Smooth muscle cell (in vitro differentiated cells): Measurements from ENCODE around the gene ASIC1. TPM values are rescaled to one million over a fixed set of nuclear protein-coding genes. Genes with fewer than 3 reads are reported as not detected.
"Not testable (repeated sequence)": the region's sequence is repeated elsewhere in the genome, so short reads cannot be mapped to it uniquely, and the experiment has no call there.

Experiments used
- DNase-seq: peaks from one replicate; lab custom pipeline; 2025; ENCODE audit not compliant: unreplicated experiment; lab: John Stamatoyannopoulos, UW
- H2AFZ ChIP-seq: fragments of 200-600 bp; sonication (generic); 2 replicates; pipeline ENCODE4 v1.6.0; 2016; ENCODE audit warnings: antibody characterized with exemption, low read depth, mild to moderate bottlenecking
- H3F3A ChIP-seq: fragments of 200-600 bp; sonication (generic); 2 replicates; pipeline ENCODE4 v1.6.0; 2017; ENCODE audit warnings: antibody characterized with exemption, low read depth
- H3K27ac ChIP-seq: fragments of 200-600 bp; sonication (generic); 2 replicates; pipeline ENCODE4 v1.5.1; 2016; ENCODE audit warnings: low read depth, mild to moderate bottlenecking
- H3K27me3 ChIP-seq: fragments of 200-600 bp; sonication (generic); 2 replicates; pipeline ENCODE4 v1.6.1; 2016; ENCODE audit warnings: low read depth, mild to moderate bottlenecking
- H3K36me3 ChIP-seq: fragments of 200-600 bp; sonication (generic); 2 replicates; pipeline ENCODE4 v1.5.1; 2016; ENCODE audit warnings: low read depth
- H3K4me1 ChIP-seq: fragments of 200-600 bp; sonication (generic); 2 replicates; pipeline ENCODE4 v1.5.1; 2016; ENCODE audit warnings: low read depth
- H3K4me2 ChIP-seq: fragments of 200-600 bp; sonication (generic); 2 replicates; pipeline ENCODE4 v1.6.0; 2016; ENCODE audit warnings: mild to moderate bottlenecking
- H3K4me3 ChIP-seq: fragments of 200-600 bp; sonication (generic); 2 replicates; pipeline ENCODE4 v1.5.1; 2016; ENCODE audit warnings: mild to moderate bottlenecking
- H3K79me2 ChIP-seq: fragments of 200-600 bp; sonication (generic); 2 replicates; pipeline ENCODE4 v1.6.0; 2016; ENCODE audit warnings: low read depth, mild to moderate bottlenecking
- H3K9ac ChIP-seq: fragments of 200-600 bp; sonication (generic); 2 replicates; pipeline ENCODE4 v1.6.0; 2016; ENCODE audit warnings: low read depth
- H3K9me3 ChIP-seq: fragments of 200-600 bp; sonication (generic); replicated peaks from 2 replicates; pipeline ENCODE4 v1.5.1; 2016; ENCODE audit warnings: low read depth
- H4K20me1 ChIP-seq: fragments of 200-600 bp; sonication (generic); 2 replicates; pipeline ENCODE4 v1.6.0; 2016; ENCODE audit warnings: low read depth
- WGBS: methylation state at CpG from one replicate; pipeline ENCODE4 v1.1.7; 2016; ENCODE audit warnings: low lambda C conversion rate; 5-methylcytosine and 5-hydroxymethylcytosine counted together
- polyA plus RNA-seq: library from polyadenylated mRNA; unstranded; fragments of >200 nt; fragmentation: Nextera tagmentation; extraction: Ambion mirVana; gene quantifications from 2 replicates; pipeline ENCODE4 v1.2.1, GENCODE V29; 2016
- total RNA-seq: library from RNA; depleted of rRNA; stranded (reverse); fragments of >200 nt; gene quantifications from 2 replicates; pipeline ENCODE4 v1.2.3, GENCODE V29; 2014
- TF ChIP-seq, protein P1 (sequence below): fragments of 200-600 bp; sonication (generic); IDR thresholded peaks from 2 replicates; pipeline ENCODE4 v1.5.1; 2017; ENCODE audit warnings: borderline replicate concordance, mild to moderate bottlenecking, antibody characterized with exemption; ENCODE audit not compliant: insufficient read depth, poor library complexity, severe bottlenecking

Gene ASIC1
- total and polyA plus RNA-seq, 2 experiments from 2014 or later: 0.45 to 1.5 TPM

DNA sequence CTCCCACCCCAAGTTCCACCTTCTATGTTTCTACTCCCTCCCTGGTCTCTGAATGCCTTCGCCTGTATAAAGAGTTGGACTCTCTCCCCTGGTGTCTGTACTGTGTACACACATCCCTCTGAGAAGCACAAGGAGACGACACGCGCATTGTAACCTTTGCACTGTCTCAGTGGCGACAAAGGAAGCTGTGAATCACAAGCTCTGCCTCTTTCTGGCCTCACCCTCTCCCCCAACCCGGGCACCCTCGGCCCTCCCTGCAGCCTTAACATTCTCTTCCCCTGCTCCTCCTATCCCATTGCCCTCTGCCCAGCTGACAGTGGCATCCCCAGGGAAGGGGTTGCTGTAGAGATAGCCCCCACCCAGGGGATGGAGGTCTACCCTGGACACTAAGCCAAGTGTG is 25.2 kb downstream of the ASIC1 start:
- H3K4me1 ChIP-seq: no peaks in the 10 kb centered on the region
- H3K4me2 ChIP-seq: no peak overlapping the region
- WGBS: 89% methylated on average over 7 of the region's 7 CpGs
- TF ChIP-seq, protein P1, sequence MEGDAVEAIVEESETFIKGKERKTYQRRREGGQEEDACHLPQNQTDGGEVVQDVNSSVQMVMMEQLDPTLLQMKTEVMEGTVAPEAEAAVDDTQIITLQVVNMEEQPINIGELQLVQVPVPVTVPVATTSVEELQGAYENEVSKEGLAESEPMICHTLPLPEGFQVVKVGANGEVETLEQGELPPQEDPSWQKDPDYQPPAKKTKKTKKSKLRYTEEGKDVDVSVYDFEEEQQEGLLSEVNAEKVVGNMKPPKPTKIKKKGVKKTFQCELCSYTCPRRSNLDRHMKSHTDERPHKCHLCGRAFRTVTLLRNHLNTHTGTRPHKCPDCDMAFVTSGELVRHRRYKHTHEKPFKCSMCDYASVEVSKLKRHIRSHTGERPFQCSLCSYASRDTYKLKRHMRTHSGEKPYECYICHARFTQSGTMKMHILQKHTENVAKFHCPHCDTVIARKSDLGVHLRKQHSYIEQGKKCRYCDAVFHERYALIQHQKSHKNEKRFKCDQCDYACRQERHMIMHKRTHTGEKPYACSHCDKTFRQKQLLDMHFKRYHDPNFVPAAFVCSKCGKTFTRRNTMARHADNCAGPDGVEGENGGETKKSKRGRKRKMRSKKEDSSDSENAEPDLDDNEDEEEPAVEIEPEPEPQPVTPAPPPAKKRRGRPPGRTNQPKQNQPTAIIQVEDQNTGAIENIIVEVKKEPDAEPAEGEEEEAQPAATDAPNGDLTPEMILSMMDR: no peak
- no peak overlapping the region for H3K9ac ChIP-seq
- H2AFZ ChIP-seq: no peak overlapping the region
- H3K9me3 ChIP-seq: no peaks in the 10 kb centered on the region
- no peaks in the 10 kb centered on the region for H3K36me3 ChIP-seq
- H4K20me1 ChIP-seq: peaks cover 7% of the 10 kb centered on the region
- H3K27ac ChIP-seq: no peak overlapping the region
- H3K27me3 ChIP-seq: no peaks in the 10 kb centered on the region
- DNase-seq: no peak
- peaks cover 5% of the 10 kb centered on the region for H3K79me2 ChIP-seq
- no peak overlapping the region for H3K4me3 ChIP-seq
- H3F3A ChIP-seq: peaks cover 8% of the 10 kb centered on the region

DNA sequence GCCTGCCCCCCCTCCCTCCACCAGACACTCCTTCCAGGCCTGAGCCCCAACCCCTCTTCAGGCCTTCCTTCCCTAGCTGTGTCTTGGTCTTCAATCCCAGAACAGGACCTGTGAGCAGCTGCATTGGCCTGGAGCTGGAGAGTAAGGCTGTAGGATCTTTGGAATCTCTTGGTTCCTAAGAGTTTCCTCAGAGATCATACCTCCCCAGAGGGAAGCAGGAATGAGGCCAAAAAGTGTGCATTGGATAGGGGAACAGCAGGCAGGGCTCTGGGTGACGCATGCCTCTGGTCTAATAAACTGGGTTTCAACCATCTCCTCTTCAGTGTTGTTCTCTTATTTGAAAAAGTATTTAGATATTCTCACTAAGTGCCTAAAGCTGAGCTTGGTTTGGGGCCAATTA is 25.9 kb downstream of the ASIC1 start:
- H3K27me3 ChIP-seq: no peaks in the 10 kb centered on the region
- 100% methylated on average over 1 of the region's 1 CpG for WGBS
- H3K4me1 ChIP-seq: no peaks in the 10 kb centered on the region
- no peaks in the 10 kb centered on the region for H3K9me3 ChIP-seq
- no peak overlapping the region for H2AFZ ChIP-seq
- peaks cover 13% of the 10 kb centered on the region for H3F3A ChIP-seq
- TF ChIP-seq, protein P1: no peak
- no peaks in the 10 kb centered on the region for H3K36me3 ChIP-seq
- DNase-seq: no peak
- no peak overlapping the region for H3K9ac ChIP-seq
- H3K27ac ChIP-seq: no peak overlapping the region
- peaks cover 14% of the 10 kb centered on the region for H4K20me1 ChIP-seq
- no peak overlapping the region for H3K4me2 ChIP-seq
- no peak overlapping the region for H3K4me3 ChIP-seq
- peaks cover 5% of the 10 kb centered on the region for H3K79me2 ChIP-seq

GRCh38 chr12:50084409-50084774 is 27.0 kb downstream of the ASIC1 start:
- not testable (repeated sequence) for H3K27me3 ChIP-seq, H3K79me2 ChIP-seq, H3K36me3 ChIP-seq, H3K4me1 ChIP-seq, DNase-seq, H3K9me3 ChIP-seq
- 70% methylated on average over 7 of the region's 7 CpGs for WGBS
- Histone ChIP-seq H3K4me3 (peak overlapping the region; percentile 95), H3F3A (peaks cover 13% of the 10 kb centered on the region), H3K9ac (peak overlapping the region; percentile 90), H3K27ac (peak overlapping the region; percentile 77), H3K4me2 (peak overlapping the region; percentile 97), H4K20me1 (peaks cover 23% of the 10 kb centered on the region), H2AFZ (peak overlapping the region; percentile 91)

DNA sequence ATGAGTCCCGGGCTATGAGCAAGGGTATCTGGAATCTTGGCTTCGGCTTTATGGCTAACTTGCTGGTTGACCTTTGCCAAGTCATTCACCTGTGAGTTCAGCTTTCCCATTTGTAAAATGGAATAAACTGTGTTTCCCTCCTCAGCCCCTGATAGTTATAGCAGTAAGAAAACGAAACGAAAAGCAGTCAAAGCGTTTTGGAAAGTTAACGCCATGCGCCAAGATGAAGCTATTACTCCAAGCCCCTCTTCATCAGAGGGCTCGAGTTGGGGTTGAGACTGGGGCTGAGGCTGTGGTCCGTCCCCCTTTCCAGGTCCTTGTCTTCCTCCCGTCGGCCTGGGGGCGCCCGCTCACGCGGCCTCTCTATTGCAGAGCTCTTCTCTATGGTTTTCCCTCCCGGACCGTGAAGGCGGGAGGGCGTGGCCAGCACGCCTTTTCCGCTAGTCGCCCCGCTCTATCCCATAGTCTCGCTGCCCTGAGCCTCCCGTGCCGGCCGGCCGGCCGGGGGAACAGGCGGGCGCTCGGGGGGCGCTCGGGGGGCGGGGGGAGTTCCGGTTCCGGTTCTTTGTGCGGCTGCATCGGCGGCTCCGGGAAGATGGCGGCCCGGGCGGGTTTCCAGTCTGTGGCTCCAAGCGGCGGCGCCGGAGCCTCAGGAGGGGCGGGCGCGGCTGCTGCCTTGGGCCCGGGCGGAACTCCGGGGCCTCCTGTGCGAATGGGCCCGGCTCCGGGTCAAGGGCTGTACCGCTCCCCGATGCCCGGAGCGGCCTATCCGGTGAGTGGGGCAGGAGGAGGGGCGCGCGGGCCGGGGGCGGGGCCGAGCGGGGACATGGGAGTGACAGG is 27.6 kb downstream of the ASIC1 start, which contains the start of gene SMARCD1:
Gene SMARCD1 (plus strand): TSS at position 568 of the 840 bp plus-strand sequence. CDS start 28 bp downstream, at position 596.
- Histone ChIP-seq H3K36me3 (peaks cover 8% of the 10 kb centered on the region), H3F3A (peaks cover 13% of the 10 kb centered on the region), H3K9me3 (no peaks in the 10 kb centered on the region), H3K79me2 (peaks cover 6% of the 10 kb centered on the region), H2AFZ (peak within 1 kb of the TSS; percentile 91), H4K20me1 (peaks cover 23% of the 10 kb centered on the region), H3K4me2 (peak within 1 kb of the TSS; percentile 97), H3K4me1 (no peaks in the 10 kb centered on the region), H3K9ac (peak within 1 kb of the TSS; percentile 90), H3K27me3 (no peaks in the 10 kb centered on the region), H3K4me3 (peak within 1 kb of the TSS; percentile 95), H3K27ac (peak within 1 kb of the TSS; percentile 77)
- DNase-seq: peak; percentile 76
- TF ChIP-seq, protein P1: peak; percentile 38
- WGBS: 1% methylated on average over 41 of the region's 69 CpGs
